HuH-7 (cell line): ENCODE data around the gene TLN1.

Experiments
- DNase-seq: peaks from one replicate; pipeline ENCODE4 v3.0.0; 2011; ENCODE audit warnings: low spot score

Gene TLN1

GRCh38 chr9:35664531-35665470, 67.2 kb downstream of the TLN1 start, which contains the start of gene ARHGEF39:
Gene ARHGEF39, minus strand, starts transcription at chr9:35665195. Its CDS starts 26 bp downstream, at chr9:35665169.
- DNase-seq, result peak; percentile 94

- no peak for DNase-seq
These were observed 69.6 kb downstream of the TLN1 start for GRCh38 chr9:35662437-35662836.

DNA sequence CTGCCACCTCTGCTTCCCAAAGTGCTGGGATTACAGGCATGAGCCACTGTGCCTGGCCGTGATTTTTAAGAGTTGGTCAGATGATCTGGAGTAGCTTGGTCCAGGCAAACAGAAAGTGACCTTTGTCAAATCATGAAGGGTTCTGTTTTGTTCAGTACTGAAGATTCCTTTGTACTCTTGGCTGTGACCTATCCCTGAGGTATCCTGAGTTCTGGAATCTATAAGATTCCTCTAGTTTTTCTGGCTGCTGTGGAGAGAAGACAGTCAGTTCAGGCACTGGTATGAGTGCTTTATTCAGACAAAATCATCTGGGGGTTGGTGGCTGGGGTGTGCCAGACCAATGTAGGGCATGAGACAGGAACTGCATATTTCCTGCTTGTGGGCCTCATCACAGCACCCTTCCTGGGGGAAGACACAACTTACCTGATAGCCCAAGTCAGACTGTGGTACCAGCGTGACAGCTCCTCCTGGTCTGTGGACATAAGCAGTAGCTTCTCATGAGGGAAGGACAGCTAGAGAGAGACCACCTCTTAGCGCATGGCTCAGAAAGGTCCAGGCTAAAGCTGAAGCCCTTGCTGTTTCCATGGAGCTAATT, 70.1 kb downstream of the TLN1 start:
- DNase-seq, result no peak

DNA sequence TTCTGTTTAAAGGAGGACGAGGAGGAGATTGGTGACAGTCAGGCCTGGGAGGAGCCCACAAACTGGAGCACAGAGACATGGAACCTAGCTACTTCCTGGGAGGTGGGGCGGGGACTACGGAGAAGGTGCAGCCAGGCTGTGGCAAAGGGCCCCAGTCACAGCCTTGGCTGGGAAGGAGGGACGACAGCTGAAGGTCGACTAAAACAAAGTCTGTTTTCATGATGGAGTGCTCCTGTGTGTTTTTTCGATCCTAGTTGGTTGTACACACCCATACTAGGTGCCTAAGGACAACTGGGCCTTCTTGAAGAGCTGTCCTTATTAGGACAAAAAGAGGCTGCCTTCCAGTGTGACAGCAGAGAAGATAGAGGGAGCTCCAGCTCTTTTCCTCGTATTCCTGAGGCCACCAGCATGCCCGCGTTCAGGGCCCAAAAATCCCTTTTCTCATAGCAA, 71.0 kb downstream of the TLN1 start:
- DNase-seq, result no peak

DNA sequence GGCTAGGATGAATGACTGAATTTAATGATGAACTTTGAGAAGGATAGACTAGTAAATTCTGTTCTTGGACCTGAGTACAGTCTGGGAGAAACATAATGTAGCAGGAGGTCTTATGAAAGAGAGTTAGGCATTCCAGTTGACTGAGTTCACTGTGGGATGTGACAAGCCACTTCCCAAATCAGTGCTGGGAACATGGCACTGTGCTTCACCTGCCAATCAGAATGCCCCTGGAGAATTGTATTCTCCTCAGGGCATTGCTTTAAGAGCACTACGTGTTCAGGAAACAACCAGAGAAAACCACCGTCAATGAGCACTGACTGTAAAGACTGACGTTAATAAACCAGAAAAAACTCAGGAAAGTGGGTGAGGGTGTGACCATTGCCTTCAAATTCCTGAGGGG, 72.7 kb downstream of the TLN1 start:
- DNase-seq, result no peak

- no peak for DNase-seq
These were observed 73.1 kb downstream of the TLN1 start for GRCh38 chr9:35658968-35659220.

DNA sequence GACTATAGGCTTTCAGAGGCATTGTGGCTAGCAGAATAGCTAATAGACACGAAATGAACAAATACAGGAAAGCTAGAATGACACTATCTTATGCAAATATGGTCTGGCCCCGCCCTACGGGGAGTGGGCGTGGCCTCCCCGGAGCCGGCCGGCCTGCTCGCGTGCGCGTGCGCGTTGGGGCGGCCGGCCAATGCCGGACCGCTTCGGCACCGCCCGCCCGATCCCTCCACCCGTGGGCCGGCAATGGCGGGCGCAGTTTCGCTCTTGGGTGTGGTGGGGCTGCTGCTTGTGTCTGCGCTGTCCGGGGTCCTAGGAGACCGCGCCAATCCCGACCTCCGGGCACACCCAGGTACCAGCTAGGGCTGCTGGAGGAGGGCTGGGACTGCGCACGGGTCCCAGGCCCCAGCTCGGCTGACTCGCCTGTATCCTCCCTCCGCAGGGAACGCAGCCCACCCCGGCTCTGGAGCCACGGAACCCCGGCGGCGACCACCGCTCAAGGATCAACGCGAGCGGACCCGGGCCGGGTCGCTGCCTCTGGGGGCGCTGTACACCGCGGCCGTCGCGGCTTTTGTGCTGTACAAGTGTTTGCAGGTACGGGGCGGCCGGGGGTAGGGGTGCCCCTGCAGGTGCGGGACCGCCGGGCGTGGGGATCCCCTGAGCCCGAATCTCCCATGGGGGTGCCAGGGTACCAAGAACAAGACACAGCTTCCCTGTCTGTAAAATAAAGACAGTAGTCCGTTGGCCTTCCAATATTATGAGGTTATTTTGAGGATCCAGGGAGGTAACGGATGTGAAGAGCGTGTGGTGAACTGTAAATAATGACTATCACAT, 73.6 kb downstream of the TLN1 start, which contains the start of gene CCDC107:
Gene CCDC107, plus strand, starts transcription at position 156 of the 831 bp plus-strand sequence. Its CDS starts 88 bp downstream, at position 244.
- DNase-seq, result peak; percentile 84

- DNase-seq, result peak; percentile 95
These were observed 74.4 kb downstream of the TLN1 start, which contains the start of gene RMRP for GRCh38 chr9:35657546-35658136. Gene RMRP, minus strand, starts transcription at chr9:35658019.

DNA sequence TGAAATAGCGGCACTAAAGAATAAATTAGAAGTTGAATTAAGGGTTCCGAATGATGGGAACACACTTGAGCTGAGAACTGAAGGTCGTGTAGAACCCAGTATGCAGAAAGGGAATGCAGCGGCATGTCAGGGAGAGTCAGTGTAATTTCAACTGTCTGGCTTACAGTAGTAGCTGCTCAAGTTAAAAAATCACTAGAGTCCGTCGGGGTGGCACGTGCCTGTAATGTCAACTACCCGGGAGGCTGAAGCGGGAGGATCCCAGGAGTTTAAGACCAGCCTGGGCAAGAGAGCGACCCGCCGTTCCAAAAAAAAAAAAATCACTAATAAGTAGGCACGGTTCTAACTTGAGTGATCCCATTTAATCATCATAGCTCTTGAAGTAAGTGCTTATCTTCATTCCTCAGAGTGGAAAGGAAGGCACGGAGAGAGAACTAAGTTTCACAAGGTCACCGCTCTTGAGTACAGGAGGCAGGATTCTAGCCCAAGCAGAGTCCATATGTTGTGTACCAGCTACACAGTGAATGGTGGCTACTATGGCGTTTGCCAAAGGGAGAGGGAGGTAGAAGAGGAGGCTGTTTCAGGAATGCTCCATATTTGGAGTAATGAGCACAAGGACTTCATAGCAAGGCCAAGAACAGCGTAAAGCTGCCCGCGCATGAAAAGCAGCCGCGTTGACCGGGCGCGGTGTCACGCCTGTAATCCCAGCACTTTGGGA, 75.0 kb downstream of the TLN1 start:
- DNase-seq, result no peak

- DNase-seq, result peak; percentile 5
These were observed 75.6 kb downstream of the TLN1 start for GRCh38 chr9:35656348-35656747.

DNA sequence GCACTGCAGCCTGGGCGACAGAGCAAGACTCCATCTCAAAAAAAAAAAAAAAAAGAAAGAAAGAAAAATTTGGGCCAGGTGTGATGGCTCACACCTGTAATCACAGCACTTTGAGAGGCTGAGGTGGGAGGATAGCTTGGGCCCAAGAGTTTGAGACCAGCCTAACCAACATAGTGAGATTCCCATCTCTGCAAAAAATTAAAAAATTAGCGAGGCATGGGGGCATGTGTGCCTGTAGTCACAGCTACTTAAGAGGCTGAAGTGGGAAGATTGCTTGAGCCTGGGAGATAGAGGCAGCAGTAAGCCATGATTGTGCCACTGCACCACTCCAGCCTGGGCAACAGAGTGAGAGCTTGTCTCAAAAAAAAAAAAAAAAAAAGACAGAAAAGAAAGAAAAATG, 78.4 kb downstream of the TLN1 start:
- no peak for DNase-seq

DNA sequence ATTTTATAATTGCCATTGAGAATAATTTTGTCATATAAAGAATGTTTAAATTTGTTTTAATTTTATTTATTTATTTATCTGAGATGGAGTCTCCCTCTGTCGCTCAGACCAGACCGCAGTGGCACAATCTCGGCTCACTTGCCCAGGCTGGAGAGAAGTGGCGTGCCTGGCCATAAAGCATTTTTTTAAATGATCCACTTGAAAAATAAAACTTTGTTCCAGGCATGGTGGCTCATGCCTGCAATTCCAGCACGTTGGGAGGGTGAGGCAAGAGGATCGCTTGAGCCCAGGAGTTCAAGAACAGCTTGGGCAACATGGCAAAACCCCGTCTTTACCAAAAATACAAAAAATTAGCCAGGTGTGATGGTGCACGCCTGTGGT, 79.2 kb downstream of the TLN1 start:
- peak; percentile 2 for DNase-seq

DNA sequence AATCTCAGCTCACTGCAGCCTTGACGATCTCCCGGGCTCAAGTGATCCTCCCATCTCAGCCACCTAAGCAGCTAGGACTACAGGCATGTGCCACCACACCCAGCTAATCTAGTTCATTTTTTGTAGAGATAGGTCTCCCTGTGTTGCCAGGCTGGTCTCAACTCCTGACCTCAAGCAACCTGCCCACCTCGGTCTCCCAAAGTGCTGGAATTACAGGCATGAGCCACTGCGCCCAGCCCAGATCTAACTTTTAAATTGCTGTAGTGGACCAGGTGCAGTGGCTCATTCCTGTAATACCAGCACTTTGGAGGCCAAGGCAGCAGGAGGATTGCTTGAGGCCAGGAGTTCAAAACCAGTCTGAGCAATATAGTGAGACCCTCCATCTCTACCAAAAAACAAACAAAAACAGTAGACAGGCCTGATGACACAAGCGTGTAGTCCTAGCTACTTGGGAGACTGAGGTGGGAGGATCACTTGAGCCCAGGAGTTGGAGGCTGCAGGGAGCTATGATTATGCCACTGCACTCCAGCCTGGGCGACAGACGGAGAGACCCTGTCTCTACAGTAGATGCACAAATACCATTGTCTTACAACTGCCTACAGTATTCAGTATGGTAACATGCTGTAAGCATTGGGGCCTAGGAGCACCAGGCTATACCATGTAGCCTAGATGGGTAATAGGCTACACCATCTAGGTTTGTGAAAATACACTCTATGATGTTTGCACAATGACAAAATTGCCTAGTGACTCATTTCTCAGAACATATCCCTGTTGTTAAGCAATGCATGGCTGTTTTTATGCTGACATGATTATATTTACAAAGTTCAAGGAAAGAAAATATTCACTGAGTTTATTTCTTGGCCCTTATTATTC, 79.8 kb downstream of the TLN1 start:
- peak; percentile 23 for DNase-seq

DNA sequence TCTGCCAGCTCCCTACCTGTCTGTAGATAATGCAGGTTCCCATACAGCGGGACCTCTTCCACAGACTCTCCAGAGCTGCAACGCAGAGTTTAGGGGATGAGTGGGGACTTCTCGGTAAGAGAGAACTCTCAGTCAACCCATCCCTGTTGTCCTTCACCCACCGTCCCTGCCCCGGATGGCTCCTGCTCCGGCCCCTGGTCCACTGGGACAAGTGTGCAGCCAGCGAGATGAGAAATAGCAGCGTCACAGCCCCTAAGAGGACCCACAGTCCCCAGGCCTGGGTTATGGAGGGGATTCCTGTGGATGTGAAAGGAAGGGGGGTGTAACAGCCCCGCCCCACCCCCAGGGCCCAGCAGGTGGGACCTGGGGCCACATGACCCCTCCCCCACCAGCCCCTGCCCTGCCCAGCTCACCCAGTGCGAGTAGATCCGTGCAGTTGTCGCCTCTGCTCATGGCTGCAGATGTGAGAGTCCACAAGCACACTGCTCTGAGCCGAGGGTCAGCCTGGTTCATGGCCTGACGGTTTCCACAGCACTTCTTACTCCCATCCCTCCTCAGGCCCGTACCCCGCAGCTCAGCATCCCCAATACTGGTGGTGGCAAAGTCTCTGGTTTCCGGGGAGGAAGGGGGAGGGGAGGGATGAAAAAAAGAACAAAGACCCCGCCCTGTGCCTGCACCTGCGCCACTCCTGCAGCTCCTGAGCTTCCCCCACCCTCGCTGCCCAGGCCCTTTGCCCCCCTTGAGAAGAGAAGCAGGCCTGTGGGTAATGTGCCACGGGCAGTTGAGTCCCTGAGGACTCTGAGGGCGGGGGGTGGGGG, 81.4 kb downstream of the TLN1 start, which contains the start of gene SIT1:
Gene SIT1, minus strand, starts transcription at position 591 of the 818 bp plus-strand sequence. Its CDS starts 78 bp downstream, at position 513.
- DNase-seq, result no peak

DNA sequence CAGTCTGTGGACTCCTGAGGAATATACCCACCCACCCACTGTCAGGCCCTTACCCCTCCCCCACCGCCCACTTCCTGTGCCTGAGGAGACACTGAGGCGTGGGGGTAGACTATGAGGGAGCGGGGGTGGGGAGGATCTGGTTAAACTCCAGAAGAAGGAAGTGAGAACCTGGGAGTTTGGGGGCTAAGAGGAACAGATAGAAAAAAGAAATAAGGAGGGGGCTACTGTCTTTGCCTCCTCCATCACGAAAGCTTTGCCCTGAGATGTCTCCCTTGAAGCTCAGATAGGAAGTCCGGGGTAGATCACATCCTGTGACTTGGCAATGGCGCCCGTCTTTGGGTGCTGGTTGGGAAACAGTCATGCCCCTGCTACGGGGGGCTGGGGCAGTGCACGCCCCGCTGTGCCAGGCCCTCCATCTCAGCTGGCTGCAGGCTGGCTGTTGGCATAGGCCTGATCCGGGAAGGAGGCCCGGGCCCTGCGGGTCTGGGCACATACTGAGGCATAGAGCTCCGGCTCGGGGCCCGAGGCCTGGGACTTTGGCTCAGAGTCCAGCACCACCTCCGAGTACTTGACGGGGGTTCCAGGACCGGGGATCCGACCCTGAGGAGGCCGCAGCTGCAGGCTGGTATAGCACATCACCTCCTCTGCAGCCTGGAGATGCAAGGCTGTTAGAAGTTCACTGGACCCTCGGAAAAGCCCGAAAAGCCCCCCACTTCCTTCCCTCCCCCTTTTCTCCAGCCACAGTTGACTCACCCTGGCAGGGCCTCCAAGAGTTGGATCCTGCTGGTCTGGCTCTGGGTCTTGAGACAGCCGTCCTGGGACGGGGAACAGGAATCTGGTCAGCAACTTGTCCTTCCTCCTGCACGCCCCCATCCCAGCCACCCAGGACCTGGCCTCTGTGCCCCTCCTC, 82.3 kb downstream of the TLN1 start:
- no peak for DNase-seq
